Stimulated activated CD8-positive, alpha-beta memory T cell treated with anti-CD3 and anti-CD28 coated beads, Interleukin-12 subunit alpha, Interleukin-12 subunit beta, amount 100 ng/mL, for 4 hours (primary cell): ENCODE results near the gene SECISBP2.
"Not testable (repeated sequence)": the region's sequence is repeated elsewhere in the genome, so short reads cannot be mapped to it uniquely, and the experiment has no call there.

Experiments
- DNase-seq: peaks from one replicate; pipeline ENCODE4 v3.0.0-alpha.2; 2020; ENCODE audit warnings: low read depth

Gene SECISBP2, protein sequence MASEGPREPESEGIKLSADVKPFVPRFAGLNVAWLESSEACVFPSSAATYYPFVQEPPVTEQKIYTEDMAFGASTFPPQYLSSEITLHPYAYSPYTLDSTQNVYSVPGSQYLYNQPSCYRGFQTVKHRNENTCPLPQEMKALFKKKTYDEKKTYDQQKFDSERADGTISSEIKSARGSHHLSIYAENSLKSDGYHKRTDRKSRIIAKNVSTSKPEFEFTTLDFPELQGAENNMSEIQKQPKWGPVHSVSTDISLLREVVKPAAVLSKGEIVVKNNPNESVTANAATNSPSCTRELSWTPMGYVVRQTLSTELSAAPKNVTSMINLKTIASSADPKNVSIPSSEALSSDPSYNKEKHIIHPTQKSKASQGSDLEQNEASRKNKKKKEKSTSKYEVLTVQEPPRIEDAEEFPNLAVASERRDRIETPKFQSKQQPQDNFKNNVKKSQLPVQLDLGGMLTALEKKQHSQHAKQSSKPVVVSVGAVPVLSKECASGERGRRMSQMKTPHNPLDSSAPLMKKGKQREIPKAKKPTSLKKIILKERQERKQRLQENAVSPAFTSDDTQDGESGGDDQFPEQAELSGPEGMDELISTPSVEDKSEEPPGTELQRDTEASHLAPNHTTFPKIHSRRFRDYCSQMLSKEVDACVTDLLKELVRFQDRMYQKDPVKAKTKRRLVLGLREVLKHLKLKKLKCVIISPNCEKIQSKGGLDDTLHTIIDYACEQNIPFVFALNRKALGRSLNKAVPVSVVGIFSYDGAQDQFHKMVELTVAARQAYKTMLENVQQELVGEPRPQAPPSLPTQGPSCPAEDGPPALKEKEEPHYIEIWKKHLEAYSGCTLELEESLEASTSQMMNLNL

DNA sequence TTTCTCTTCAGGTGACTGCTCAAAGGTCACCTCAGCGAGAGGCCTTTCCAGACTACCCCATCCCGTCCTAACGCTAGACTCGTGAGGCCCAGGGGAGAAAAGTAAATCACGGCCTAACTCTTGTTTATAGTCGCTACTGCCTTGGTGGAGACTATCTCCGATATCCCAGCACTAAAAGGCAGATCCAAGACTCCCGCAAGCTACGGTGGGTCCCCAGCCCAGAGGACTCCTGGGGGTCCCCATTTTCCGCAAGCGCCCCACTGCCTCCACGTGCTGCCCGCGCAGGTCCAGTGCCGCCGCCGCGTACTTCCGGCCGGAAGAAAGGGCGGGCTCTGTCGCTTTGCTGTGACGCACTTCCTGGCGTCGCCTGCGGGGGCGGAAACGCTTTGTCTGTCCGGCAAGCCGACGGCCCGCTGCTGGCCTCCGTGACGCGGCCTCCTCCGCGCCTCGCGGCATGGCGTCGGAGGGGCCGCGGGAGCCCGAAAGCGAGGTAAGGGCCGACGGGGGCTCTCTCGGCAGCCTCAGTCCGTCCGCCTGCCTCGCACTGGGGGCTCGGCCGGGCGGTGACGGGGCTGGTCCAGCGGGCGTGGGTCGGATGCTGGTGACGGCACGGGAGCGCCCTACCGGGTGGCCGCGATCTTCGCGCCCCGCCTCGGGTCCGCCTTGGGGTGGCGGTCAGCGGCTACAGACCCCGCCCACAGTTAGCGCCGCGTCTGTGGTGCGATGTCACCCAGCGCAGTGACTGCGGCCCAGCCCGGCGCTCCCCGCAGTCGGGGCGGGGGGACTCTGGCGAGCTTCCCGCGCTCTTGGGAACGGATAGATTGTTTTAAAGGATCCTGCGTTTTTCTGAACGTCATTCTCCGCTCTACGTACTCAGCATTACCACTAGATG is at the start of gene SECISBP2:
SECISBP2 (plus strand) TSS at position 378 of the 892 bp plus-strand sequence; CDS start at position 455, 77 bp downstream.
- peak; percentile 95 for DNase-seq

DNA sequence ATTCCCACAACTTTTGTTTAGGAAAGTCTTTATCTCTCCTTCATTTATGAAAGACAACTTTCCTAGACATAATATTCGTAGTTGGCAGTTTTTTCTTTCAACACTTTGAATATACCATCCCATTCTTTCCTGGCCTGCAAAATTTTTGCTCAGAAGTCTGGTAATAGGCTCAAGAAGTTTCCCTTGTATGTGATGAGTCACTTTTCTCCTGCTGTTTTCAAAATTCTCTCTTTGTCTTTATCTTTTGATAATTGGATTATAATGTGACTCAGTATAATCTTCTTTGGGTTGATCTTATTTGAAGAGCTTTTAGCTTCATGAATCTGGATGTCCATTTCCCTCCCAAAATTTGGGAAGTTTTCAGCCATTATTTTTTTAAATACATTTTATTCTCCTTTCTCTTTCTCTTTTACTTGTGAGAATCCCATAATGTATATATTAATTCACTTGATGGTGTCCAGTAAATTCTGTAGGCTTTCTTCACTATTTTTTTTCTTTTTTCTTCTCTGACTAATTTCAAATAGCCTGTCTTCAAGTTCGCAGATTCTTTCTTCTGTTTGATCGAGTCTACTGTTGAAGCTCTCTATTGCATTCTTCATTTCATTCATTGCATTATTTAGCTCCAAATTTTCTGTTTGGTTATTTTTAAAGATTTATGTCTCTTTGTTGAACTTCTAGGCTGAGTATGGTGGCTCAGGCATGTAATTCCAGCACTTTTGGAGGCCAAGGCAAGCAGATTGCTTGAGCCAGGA is 44.6 kb upstream of the SECISBP2 start:
- DNase-seq = no peak

DNA sequence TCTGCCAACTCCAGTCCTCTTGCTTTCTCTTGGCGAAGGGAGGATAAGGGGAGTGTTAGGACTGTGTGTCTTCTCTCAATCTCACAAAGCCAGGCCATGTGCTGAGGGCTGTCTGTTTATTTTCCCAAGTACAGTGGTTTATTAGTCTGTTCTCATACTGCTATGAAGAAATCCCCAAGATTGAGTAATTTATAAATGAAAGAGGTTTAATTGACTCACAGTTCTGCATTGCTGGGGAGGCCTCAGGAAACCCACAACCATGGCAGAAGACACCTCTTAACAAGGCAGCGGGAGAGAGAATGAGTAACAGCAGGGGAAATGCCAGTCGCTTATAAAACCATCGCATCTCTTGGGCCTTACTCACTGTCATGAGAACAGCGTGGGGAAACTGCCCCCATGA is 43.5 kb upstream of the SECISBP2 start:
- no peak for DNase-seq

DNA sequence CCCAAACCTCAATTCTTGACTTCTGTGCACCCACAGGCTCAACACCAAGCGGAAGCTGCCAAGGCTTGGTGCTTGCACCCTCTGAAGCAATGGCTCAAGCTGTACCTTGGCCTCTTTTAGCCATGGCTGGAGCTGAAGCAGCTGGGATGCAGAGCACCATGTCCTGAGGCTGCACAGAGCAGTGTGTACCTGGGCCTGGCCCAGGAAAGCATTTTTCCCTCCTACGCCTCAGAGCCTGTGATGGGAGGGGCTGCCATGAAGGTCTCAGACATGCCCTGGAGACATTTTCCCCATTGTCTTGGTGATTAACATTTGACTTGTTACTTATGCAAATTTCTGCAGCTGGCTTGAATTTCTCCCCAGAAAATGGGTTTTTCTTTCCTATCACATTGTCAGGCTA is 42.3 kb upstream of the SECISBP2 start:
- DNase-seq = not testable (repeated sequence)

DNA sequence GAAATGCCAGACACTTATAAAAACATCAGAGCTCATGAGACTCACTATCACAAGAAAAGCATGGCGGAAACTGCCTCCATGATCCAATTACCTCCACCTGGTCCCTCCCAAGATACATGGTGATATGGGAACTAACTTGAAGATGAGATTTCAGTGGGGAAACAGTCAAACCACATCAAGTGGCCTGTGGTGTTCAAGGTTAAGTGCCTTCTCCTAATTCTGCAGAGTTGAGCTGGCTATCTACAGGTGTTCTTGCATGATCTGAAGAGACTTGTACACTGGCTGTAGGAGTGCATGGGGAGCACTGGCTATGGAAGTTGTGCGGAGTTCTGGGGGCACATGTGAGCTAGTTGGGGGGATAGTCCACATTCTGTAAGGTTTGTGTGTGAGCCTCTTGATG is 41.3 kb upstream of the SECISBP2 start:
- no peak for DNase-seq

DNA sequence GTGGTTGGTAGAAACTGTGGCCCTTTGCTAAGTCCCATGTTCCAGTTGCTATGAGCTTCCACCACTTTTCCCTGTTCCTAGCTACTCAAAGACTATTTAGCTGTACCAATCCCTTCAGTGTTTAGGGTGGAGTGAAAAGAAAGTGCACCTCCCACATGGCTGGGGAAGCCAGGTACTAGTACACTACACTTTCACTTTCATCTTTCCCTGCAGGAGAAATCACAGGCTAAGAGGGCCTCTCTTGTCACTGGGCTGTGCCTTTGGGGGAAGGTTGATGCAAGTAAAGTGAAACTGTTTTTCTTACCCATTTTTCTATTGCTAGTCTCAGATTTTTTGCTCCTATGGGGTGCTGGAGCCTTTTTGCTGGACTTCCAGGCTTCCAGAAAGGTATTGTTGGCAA is 40.8 kb upstream of the SECISBP2 start:
- no peak for DNase-seq

DNA sequence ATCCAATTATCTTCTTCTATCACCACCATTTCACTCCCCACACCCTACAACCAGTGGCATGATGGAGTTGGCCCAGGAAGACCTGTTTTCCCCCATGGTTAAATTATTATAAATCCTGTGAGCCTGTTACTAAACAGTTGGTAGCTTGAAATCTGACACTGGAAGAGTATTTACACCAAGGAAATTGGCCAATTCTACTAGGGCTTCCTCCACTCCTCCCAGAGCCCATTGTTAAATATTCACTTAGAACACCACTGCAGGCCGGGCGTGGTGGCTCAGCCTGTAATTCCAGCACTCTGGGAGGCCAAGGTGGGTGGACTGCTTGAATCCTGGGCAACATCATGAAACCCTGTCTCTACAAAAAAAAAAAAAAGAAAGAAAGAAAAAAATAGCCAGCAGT is 39.7 kb upstream of the SECISBP2 start:
- no peak for DNase-seq

DNA sequence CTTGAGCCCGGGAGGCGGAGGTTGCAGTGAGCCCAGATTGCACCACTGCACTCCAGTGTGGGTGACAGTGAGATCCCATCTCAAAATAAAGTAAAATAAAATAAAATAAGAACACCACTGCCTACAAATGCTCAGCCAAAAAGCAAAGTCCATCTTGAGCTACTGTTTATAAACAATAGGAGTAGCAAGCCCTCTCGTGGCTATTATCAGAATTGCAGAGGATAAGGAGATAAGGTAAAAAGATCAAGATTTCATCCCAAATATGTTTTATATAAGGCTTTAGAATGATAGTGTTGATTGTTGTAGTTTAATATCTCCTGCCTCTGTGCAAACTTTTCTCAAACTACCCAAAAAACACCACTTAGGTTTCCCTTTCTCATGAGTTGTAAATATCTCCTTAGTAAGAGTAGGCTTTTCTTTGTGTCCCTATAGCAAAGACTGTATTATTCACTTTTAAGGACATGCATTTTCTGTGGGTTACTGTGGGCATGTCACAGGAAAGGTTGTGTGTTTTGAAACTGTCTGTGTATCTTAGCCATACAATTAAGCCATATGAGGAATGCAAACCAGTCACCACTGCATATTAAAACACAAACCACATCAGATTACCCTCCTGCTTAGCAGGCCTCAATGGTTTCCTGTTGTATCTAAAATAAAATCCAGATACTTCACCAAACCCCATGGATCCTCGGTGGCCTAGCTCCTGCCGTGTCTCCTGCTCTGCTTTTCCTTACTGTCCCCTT is 39.1 kb upstream of the SECISBP2 start:
- no peak for DNase-seq

DNA sequence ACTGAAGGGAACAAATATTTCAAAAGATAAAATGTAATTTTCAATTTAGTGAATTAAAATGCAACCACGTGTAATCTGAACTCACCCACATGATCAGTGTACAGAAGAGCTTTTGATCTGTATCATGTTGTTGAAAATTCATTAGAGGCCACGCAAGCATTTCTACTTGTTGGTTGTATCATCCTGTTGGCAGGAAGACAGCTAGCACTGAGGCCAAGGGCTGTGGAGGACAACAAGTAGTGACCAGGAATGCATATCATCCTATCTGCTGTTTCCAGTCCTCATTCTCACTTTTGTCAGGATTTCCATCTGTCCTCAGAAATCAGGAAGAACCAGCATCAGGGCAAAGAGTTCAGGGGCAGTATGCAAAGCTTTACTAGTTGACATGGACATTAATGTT is 37.2 kb upstream of the SECISBP2 start:
- no peak for DNase-seq

DNA sequence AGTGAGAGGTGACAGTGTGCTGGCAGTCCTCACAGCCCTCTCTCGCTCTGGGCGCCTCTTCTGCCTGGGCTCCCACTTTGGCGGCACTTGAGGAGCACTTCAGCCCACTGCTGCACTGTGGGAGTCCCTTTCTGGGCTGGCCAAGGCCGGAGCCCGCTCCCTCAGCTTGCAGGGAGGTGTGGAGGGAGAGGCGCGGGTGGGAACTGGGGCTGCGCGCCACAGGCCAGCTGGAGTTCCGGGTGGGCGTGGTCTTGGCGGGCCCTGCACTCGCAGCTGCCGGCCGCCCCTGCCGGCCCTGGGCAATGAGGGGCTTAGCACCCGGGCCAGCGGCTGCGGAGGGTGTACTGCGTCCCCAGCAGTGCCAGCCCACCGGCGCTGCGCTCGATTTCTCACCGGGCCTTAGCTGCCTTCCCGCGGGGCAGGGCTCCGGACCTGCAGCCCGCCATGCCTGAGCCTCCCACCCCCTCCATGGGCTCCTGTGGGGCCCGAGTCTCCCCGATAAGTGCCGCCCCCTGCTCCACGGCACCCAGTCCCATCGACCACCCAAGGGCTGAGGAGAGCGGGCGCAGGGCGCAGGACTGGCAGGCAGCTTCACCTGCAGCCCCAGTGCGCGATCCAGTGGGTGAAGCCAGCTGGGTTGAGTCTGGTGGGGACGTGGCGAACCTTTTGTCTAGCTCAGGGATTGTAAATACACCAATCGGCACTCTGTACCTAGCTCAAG is 35.9 kb upstream of the SECISBP2 start:
- DNase-seq = not testable (repeated sequence)

DNA sequence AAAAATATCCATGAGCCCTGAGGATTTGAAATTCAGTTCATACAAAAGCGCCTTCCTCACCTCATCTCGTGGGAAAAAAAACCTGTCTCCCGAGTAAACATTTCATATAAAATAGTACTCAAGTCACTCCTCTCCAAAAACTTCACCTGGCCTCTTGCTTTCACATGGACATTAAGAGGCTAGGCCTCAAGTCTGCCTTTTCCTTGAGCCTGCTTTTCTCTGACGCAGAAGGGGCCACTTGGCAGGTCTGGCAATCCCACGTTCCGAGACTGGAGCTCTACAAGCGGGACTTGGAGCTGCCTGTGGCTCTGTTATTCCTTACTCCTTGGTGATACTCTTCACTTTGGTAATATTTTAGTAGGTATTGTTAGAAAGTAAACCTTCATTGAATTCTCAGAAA is 34.2 kb upstream of the SECISBP2 start:
- DNase-seq = no peak

DNA sequence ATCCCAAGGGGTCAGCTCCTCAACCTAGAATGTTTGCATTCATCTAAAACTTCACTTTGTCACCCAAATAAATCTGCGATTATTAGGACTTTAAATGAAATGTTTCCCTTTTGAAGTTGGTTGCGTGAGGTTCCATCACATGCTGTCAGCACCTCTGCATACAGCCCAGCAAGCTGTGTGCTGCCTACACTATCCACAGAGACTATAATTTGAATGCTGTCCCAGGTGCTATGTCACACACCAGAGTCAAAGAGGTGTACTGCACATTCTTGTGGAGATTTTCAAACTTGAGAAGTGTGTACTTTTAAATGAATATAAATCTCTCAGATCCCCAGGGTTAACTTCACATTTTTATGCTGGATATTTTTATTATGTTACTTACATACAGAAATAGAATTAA is 26.6 kb upstream of the SECISBP2 start:
- no peak for DNase-seq

DNA sequence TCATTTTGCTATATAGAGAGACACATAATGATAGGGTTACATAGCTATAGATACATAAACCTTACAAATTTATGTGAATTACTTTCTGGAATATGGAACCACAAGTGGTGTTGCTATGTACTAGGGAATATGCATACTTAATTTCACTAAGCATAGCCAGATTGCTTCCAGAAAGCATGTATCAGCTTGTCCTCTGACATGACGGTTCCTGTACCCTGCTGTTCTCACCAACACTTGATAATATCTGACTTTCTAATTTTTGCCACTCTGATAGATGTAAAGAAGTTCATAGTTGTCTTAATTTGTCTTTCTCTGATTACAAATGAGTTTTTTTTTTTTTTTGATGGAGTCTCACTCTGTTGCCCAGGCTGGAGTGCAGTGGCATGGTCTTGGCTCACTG is 25.3 kb upstream of the SECISBP2 start:
- no peak for DNase-seq

DNA sequence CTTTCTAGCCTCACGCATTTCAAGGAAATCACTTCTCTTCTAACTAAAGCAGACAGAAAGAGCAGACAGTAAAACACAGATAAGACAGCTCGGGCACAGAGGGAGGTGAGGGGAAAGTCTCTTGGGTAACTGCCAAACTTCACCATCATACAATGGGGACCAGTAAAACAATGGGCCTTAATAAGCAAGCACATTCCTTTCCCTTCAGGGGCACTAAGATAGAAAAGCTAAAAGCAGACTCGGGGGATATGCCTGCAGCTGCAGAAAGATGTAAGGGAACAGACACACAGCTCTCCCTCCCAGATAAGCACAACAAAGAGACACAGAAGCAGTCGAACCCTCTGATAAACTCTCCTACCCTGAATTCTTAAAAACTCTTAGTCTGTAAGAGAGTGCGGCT is 22.9 kb upstream of the SECISBP2 start:
- DNase-seq = no peak

DNA sequence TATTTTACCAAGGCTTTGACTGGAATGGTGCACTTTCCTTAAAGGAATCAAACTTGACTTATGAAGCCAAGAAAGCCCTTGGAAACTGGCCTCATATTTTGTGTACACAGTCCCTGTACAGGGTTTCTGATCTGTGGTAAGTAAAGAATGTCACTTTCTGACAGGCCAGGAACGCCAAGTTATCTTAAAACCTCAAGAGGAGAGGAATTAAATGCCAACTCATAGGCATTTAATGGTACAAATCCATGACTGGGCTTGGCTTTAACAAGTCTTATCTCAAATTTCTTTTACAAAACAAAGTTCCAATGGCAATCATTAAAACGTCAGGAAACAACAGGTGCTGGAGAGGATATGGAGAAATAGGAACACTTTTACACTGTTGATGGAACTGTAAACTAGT is 16.3 kb upstream of the SECISBP2 start:
- not testable (repeated sequence) for DNase-seq

DNA sequence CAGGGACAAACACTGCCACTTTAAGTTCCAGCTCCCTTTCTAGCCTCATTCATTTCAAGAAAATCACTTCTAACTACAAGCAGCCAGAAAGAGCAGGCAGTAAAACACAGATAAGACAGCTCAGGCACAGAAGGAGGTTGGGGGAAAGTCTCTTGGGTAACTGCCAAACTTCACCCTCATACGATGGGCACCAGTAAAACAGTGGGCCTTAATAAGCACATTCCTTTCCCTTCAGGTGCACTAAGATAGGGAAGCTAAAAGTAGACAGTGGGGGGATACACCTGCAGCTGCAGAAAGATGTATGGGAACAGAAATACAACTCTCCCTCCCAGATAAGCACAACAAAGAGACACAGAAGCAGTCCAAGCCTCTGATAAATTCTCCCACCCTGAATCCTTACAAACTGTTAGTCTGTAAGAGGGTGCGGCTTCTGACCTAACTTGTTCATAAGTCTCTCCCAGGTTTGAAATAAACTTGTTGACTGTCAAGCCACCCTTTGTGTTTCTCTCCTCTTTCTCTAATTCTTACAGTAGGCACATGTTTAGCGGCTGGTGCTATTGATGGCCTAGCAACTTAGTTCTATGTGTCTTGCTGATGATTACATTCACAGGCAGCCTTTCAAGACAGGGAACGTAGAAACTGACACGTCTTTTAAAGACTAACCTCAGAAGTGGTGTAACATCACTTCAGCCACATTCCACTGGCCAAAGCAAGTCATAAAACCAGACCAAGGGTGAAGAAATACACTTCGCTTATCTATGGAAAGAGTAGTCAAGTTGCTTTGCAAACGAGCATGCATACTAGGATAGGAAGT is 14.1 kb upstream of the SECISBP2 start:
- DNase-seq = no peak

DNA sequence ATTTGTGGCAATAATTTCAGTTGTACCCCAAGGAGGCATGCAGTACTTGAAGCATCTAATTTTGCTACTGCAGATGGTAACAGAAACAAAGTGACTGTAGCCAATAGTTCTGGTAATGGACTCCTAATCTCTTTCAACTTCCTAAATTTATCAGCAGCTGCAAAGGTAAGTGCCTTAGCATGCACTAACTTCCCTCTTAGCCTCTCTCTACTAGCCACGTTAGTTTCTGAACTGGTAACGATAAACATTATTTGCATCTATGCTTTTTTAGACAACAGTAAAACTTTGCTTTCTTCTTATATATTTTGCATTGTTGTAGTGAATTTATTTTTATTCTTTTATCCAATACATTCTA is 13.5 kb upstream of the SECISBP2 start:
- DNase-seq = no peak

DNA sequence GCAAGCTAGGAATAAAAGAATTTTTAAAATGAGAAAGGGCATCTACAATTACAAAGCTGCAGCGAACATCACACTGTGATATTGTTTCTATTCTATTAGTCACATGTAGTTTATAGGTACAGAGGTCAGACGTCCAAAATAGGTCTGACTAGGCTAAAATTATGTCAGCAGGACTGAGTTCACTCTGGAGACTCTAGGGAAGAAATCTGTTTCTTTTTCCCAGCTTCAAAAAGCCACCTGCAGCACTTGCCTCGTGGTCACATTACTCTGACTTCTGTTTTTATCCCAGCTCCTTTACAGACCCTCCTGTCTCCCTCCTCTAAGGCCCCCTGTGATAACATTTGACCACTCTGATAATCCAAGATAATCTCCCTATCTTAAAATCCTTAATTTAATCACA is 12.4 kb upstream of the SECISBP2 start:
- no peak for DNase-seq

DNA sequence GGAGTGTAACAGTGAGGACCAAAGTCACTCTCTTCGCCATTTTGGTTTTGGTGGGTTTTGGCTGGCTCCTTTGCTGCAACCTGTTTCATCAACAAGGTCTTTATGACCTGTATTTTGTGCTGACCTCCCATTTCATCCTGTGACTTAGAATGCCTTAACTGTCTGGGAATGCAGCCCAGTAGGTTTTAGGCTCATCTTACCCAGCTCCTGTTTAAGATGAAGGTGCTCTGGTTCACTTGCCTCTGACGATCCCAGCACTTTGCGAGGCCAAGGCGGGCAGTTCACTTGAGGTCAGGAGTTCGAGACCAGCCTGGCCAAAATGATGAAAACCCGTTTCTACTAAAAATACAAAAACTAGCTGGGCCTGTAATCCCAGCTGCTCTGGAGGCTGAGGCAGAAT is 9.1 kb upstream of the SECISBP2 start:
- DNase-seq = no peak
